Activated naive CD4-positive, alpha-beta T cell treated with anti-CD3 and anti-CD28 coated beads for 36 hours (primary cell): ENCODE results near the gene SMTNL2. TPM values are rescaled to one million over a fixed set of nuclear protein-coding genes. Genes with fewer than 3 reads are reported as not detected.
"Not testable (repeated sequence)": the region's sequence is repeated elsewhere in the genome, so short reads cannot be mapped to it uniquely, and the experiment has no call there.

Experiments
- CTCF ChIA-PET: fragments of 350-600 bp; sonication (Branson Sonifier 250); formaldehyde crosslinking; loops from one replicate; lab custom pipeline; 2021; ENCODE audit warnings: antibody characterized with exemption; lab: Charles Lee
- DNase-seq: peaks from one replicate; pipeline ENCODE4 v3.0.0-alpha.2; 2020
- H3K27ac Mint-ChIP-seq: one replicate; pipeline ENCODE4 v1.8.0; 2021; ENCODE audit warnings: mild to moderate bottlenecking, mixed read lengths
- H3K27me3 Mint-ChIP-seq: one replicate; pipeline ENCODE4 v1.8.0; 2021; ENCODE audit warnings: low read depth, mixed read lengths
- H3K36me3 Mint-ChIP-seq: one replicate; pipeline ENCODE4 v1.8.0; 2021; ENCODE audit warnings: low read depth, mixed read lengths
- H3K4me1 Mint-ChIP-seq: one replicate; pipeline ENCODE4 v1.8.0; 2021; ENCODE audit warnings: low read depth, mixed read lengths
- H3K4me3 Mint-ChIP-seq: one replicate; pipeline ENCODE4 v1.8.0; 2021; ENCODE audit warnings: mild to moderate bottlenecking, moderate library complexity, mixed read lengths
- H3K9me3 Mint-ChIP-seq: one replicate; pipeline ENCODE4 v1.8.0; 2021; ENCODE audit warnings: mixed read lengths
- intact Hi-C: fragments of 100-400 bp; cut with micrococcal nuclease; formaldehyde crosslinking; loops from one replicate; pipeline ENCODE4 v1.15.1; 2023
- total RNA-seq, 2 experiments: library from RNA; stranded (reverse); gene quantifications; one replicate each; pipeline ENCODE4 v1.2.3, GENCODE V29; 2021

The SMTNL2 gene
- total RNA-seq, 2 experiments from 2014 or later, result not detected

- CTCF ChIA-PET, result interaction anchor here (0.6 to 7.1 kb wide), 2 partner anchors 54 to 265 kb away, joined by 3 to 101 read pairs; no protein-coding TSS in a partner anchor
- DNase-seq, result no peak
- Mint-ChIP-seq H3K36me3 (no peaks in the 10 kb centered on the region), H3K4me1 (no peaks in the 10 kb centered on the region), H3K27ac (no peak overlapping the region), H3K4me3 (no peak overlapping the region), H3K27me3 (peaks cover 4% of the 10 kb centered on the region), H3K9me3 (peaks cover 2% of the 10 kb centered on the region)
- intact Hi-C loops, result no loop called here
Observed at GRCh38 chr17:4620531-4621101, 36.3 kb downstream of the SMTNL2 start.

- H3K9me3 Mint-ChIP-seq, result peaks cover 2% of the 10 kb centered on the region
- intact Hi-C loops, result no loop called here
Observed at GRCh38 chr17:4622375-4622774, 38.0 kb downstream of the SMTNL2 start.

GRCh38 chr17:4623249-4623648, 38.9 kb downstream of the SMTNL2 start:
- Mint-ChIP-seq H3K9me3 (peaks cover 2% of the 10 kb centered on the region), H3K27me3 (peaks cover 4% of the 10 kb centered on the region), H3K27ac (no peak overlapping the region), H3K4me1 (no peaks in the 10 kb centered on the region), H3K36me3 (no peaks in the 10 kb centered on the region), H3K4me3 (no peak overlapping the region)
- DNase-seq, result no peak
- CTCF ChIA-PET, result interaction anchor here (1.2 to 7.1 kb wide), 3 partner anchors 15 to 202 kb away, joined by 4 to 101 read pairs (median 4); no protein-coding TSS in a partner anchor
- intact Hi-C loops, result no loop called here

More at GRCh38 chr17:4622375-4622774, 38.0 kb downstream of the SMTNL2 start:
- H3K4me1 Mint-ChIP-seq, result no peaks in the 10 kb centered on the region
- no peak overlapping the region for H3K4me3 Mint-ChIP-seq
- H3K27ac Mint-ChIP-seq, result no peak overlapping the region
- peaks cover 4% of the 10 kb centered on the region for H3K27me3 Mint-ChIP-seq
- H3K36me3 Mint-ChIP-seq, result no peaks in the 10 kb centered on the region
- no peak for DNase-seq
- CTCF ChIA-PET, result interaction anchor here (0.7 to 7.1 kb wide), 3 partner anchors 24 to 201 kb away, joined by 3 to 101 read pairs (median 4); no protein-coding TSS in a partner anchor

GRCh38 chr17:4624451-4624911, 40.2 kb downstream of the SMTNL2 start:
- H3K4me1 Mint-ChIP-seq, H3K4me3 Mint-ChIP-seq, H3K36me3 Mint-ChIP-seq, DNase-seq, H3K27ac Mint-ChIP-seq, intact Hi-C loops, H3K27me3 Mint-ChIP-seq, H3K9me3 Mint-ChIP-seq: not testable (repeated sequence)
- CTCF ChIA-PET, result interaction anchor here (0.7 to 7.1 kb wide), 9 partner anchors 9 to 207 kb away, joined by 3 to 101 read pairs (median 4); no protein-coding TSS in a partner anchor

- Mint-ChIP-seq H3K36me3 (no peaks in the 10 kb centered on the region), H3K4me1 (no peaks in the 10 kb centered on the region), H3K4me3 (no peak overlapping the region), H3K27me3 (peaks cover 4% of the 10 kb centered on the region), H3K27ac (no peak overlapping the region), H3K9me3 (peaks cover 2% of the 10 kb centered on the region)
- no peak for DNase-seq
- CTCF ChIA-PET, result interaction anchor here (0.6 to 7.1 kb wide), 13 partner anchors 9 to 207 kb away, joined by 3 to 101 read pairs (median 4); no protein-coding TSS in a partner anchor
- intact Hi-C loops, result no loop called here
Observed at GRCh38 chr17:4625181-4625617, 40.9 kb downstream of the SMTNL2 start.

- Mint-ChIP-seq H3K9me3 (peaks cover 2% of the 10 kb centered on the region), H3K27me3 (peaks cover 4% of the 10 kb centered on the region), H3K4me3 (no peak overlapping the region), H3K4me1 (no peaks in the 10 kb centered on the region), H3K36me3 (no peaks in the 10 kb centered on the region), H3K27ac (no peak overlapping the region)
- CTCF ChIA-PET, result interaction anchor here (0.9 to 7.1 kb wide), 7 partner anchors 21 to 254 kb away, joined by 3 to 101 read pairs (median 3); no protein-coding TSS in a partner anchor
- DNase-seq, result no peak
- intact Hi-C loops, result loop anchor here (1.0 kb wide), 2 partner anchors 60 to 206 kb away; no protein-coding TSS in a partner anchor
Observed at GRCh38 chr17:4626734-4627256, 42.5 kb downstream of the SMTNL2 start.

GRCh38 chr17:4631431-4631830, 47.1 kb downstream of the SMTNL2 start:
- H3K9me3 Mint-ChIP-seq, result peaks cover 4% of the 10 kb centered on the region
- no peaks in the 10 kb centered on the region for H3K36me3 Mint-ChIP-seq
- intact Hi-C loops, result no loop called here
- DNase-seq, result no peak
- no peak overlapping the region for H3K27ac Mint-ChIP-seq
- CTCF ChIA-PET, result interaction anchor here (1.6 kb wide), 1 partner anchor 65 kb away, joined by 6 read pairs; no protein-coding TSS in a partner anchor
- H3K4me3 Mint-ChIP-seq, result no peak overlapping the region
- H3K27me3 Mint-ChIP-seq, result peaks cover 17% of the 10 kb centered on the region
- H3K4me1 Mint-ChIP-seq, result peaks cover 6% of the 10 kb centered on the region

GRCh38 chr17:4631836-4632580, 47.7 kb downstream of the SMTNL2 start:
- intact Hi-C loops, result no loop called here
- H3K9me3 Mint-ChIP-seq, result peaks cover 4% of the 10 kb centered on the region
- no peak overlapping the region for H3K27ac Mint-ChIP-seq
- H3K4me1 Mint-ChIP-seq, result peaks cover 10% of the 10 kb centered on the region
- no peak for DNase-seq
- CTCF ChIA-PET, result interaction anchor here (1.1 to 1.9 kb wide), 2 partner anchors 16 to 64 kb away, joined by 3 to 8 read pairs; no protein-coding TSS in a partner anchor
- H3K4me3 Mint-ChIP-seq, result no peak overlapping the region
- no peaks in the 10 kb centered on the region for H3K36me3 Mint-ChIP-seq
- peaks cover 22% of the 10 kb centered on the region for H3K27me3 Mint-ChIP-seq

- H3K4me3 Mint-ChIP-seq, result no peak overlapping the region
- no peaks in the 10 kb centered on the region for H3K36me3 Mint-ChIP-seq
- peaks cover 4% of the 10 kb centered on the region for H3K9me3 Mint-ChIP-seq
- CTCF ChIA-PET, result interaction anchor here (1.1 to 1.9 kb wide), 2 partner anchors 17 to 65 kb away, joined by 3 to 8 read pairs; no protein-coding TSS in a partner anchor
- H3K27me3 Mint-ChIP-seq, result peaks cover 28% of the 10 kb centered on the region
- H3K27ac Mint-ChIP-seq, result no peak overlapping the region
- DNase-seq, result no peak
- intact Hi-C loops, result no loop called here
- H3K4me1 Mint-ChIP-seq, result peaks cover 10% of the 10 kb centered on the region
Observed at GRCh38 chr17:4632581-4632920, 48.2 kb downstream of the SMTNL2 start.

- CTCF ChIA-PET, result interaction anchor here (1.9 kb wide), 1 partner anchor 66 kb away, joined by 8 read pairs; no protein-coding TSS in a partner anchor
- no peak overlapping the region for H3K4me3 Mint-ChIP-seq
- H3K9me3 Mint-ChIP-seq, result peaks cover 4% of the 10 kb centered on the region
- H3K4me1 Mint-ChIP-seq, result peaks cover 10% of the 10 kb centered on the region
- intact Hi-C loops, result no loop called here
- no peaks in the 10 kb centered on the region for H3K36me3 Mint-ChIP-seq
- DNase-seq, result no peak
- peaks cover 34% of the 10 kb centered on the region for H3K27me3 Mint-ChIP-seq
- H3K27ac Mint-ChIP-seq, result no peak overlapping the region
Observed at GRCh38 chr17:4633643-4634042, 49.3 kb downstream of the SMTNL2 start.

- DNase-seq, result no peak
- H3K27ac Mint-ChIP-seq, result no peak overlapping the region
- no peaks in the 10 kb centered on the region for H3K36me3 Mint-ChIP-seq
- no peak overlapping the region for H3K4me3 Mint-ChIP-seq
- peaks cover 16% of the 10 kb centered on the region for H3K4me1 Mint-ChIP-seq
- intact Hi-C loops, result no loop called here
- CTCF ChIA-PET, result interaction anchor here (0.7 kb wide), 1 partner anchor 126 kb away, joined by 3 read pairs; no protein-coding TSS in a partner anchor
- peaks cover 42% of the 10 kb centered on the region for H3K27me3 Mint-ChIP-seq
- H3K9me3 Mint-ChIP-seq, result peaks cover 4% of the 10 kb centered on the region
Observed at GRCh38 chr17:4634976-4635375, 50.6 kb downstream of the SMTNL2 start.

GRCh38 chr17:4635823-4636375, 51.6 kb downstream of the SMTNL2 start:
- Mint-ChIP-seq H3K9me3 (peaks cover 4% of the 10 kb centered on the region), H3K27me3 (peaks cover 47% of the 10 kb centered on the region), H3K36me3 (no peaks in the 10 kb centered on the region), H3K27ac (no peak overlapping the region), H3K4me1 (peaks cover 18% of the 10 kb centered on the region), H3K4me3 (no peak overlapping the region)
- CTCF ChIA-PET, result no interaction called here
- intact Hi-C loops, result no loop called here
- DNase-seq, result no peak
